ENCODE results near the gene CTDSPL. TPM values are rescaled to one million over a fixed set of nuclear protein-coding genes. Genes with fewer than 3 reads are reported as not detected.

Gene CTDSPL
- total RNA-seq, 6 donors from 2014 or later: 35.6 to 78.1 (median 55.5) TPM

- H3K4me1 ChIP-seq: peaks cover 10 to 30% (median 18%) of the 10 kb centered on the region in 4 donors
- H3K27ac ChIP-seq: no peak overlapping the region
- no peak overlapping the region for H3K4me3 ChIP-seq
- ATAC-seq (ENCODE audit: low FRiP score in 2 of 2) (no peak), DNase-seq (no peak)
- no peaks in the 10 kb centered on the region for H3K9me3 ChIP-seq
- peaks cover 0 to 26% (median 10%) of the 10 kb centered on the region in 4 donors for H3K36me3 ChIP-seq
- TF ChIP-seq POLR2A (IDR thresholded peaks at IDR 0.05) (no peak), EP300 (IDR thresholded peaks at IDR 0.05) (no peak), POLR2AphosphoS5 (IDR thresholded peaks at IDR 0.05) (no peak), CTCF (IDR thresholded peaks at IDR 0.05) (no peak)
- no peaks in the 10 kb centered on the region for H3K27me3 ChIP-seq
- WGBS, 2 donors: 94 to 95% methylated on average over 7 of the region's 7 CpGs
Measured at GRCh38 chr3:37984596-37984995, 122.9 kb downstream of the CTDSPL start.

GRCh38 chr3:37985637-37986320 is 124.1 kb downstream of the CTDSPL start:
- no peaks in the 10 kb centered on the region for H3K9me3 ChIP-seq
- H3K4me1 ChIP-seq: peaks cover 10 to 34% (median 19%) of the 10 kb centered on the region in 4 donors
- peaks cover 0 to 24% (median 3%) of the 10 kb centered on the region in 4 donors for H3K36me3 ChIP-seq
- DNase-seq (peak in 1 of 2 donors; percentile 85), ATAC-seq (ENCODE audit: low FRiP score in 2 of 2) (peak in 1 of 2 donors; percentile 9)
- no peak overlapping the region for H3K4me3 ChIP-seq
- whole genome bisulfite sequencing, 2 donors: 71 to 76% methylated on average over 8 of the region's 8 CpGs
- peak overlapping the region; percentile 39 to 86 (median 59) for H3K27ac ChIP-seq
- TF ChIP-seq POLR2AphosphoS5 (IDR thresholded peaks at IDR 0.05) (peak in 1 of 2 donors; percentile 44), POLR2A (IDR thresholded peaks at IDR 0.05) (no peak), CTCF (IDR thresholded peaks at IDR 0.05) (no peak), EP300 (IDR thresholded peaks at IDR 0.05) (no peak)
- H3K27me3 ChIP-seq: no peaks in the 10 kb centered on the region

- peak overlapping the region; percentile 45 to 86 (median 77) for H3K27ac ChIP-seq
- no peak overlapping the region for H3K4me3 ChIP-seq
- TF ChIP-seq CTCF (IDR thresholded peaks at IDR 0.05) (no peak), POLR2AphosphoS5 (IDR thresholded peaks at IDR 0.05) (peak in 1 of 2 donors; percentile 38), POLR2A (IDR thresholded peaks at IDR 0.05) (no peak), EP300 (IDR thresholded peaks at IDR 0.05) (peak in 1 of 4 donors; percentile 30)
- peaks cover 0 to 16% (median 2%) of the 10 kb centered on the region in 4 donors for H3K36me3 ChIP-seq
- H3K27me3 ChIP-seq: no peaks in the 10 kb centered on the region
- DNase-seq (peak in 1 of 2 donors; percentile 92), ATAC-seq (ENCODE audit: low FRiP score in 2 of 2) (peak; percentile 57 to 89)
- 64 to 78% methylated on average over 6 to 12 of the region's 12 CpGs for WGBS, 2 donors
- no peaks in the 10 kb centered on the region for H3K9me3 ChIP-seq
- H3K4me1 ChIP-seq: peaks cover 10 to 36% (median 20%) of the 10 kb centered on the region in 4 donors
Measured at GRCh38 chr3:37986479-37987314, 125.0 kb downstream of the CTDSPL start.

GRCh38 chr3:37987315-37987697 is 125.6 kb downstream of the CTDSPL start:
- DNase-seq: no peak

More at GRCh38 chr3:37987315-37987697, 125.6 kb downstream of the CTDSPL start:
- H3K36me3 ChIP-seq: peaks cover 0 to 11% (median 0%) of the 10 kb centered on the region in 4 donors
- H3K4me1 ChIP-seq: peaks cover 10 to 36% (median 22%) of the 10 kb centered on the region in 4 donors
- TF ChIP-seq POLR2AphosphoS5 (IDR thresholded peaks at IDR 0.05): no peak
- no peak for TF ChIP-seq CTCF (IDR thresholded peaks at IDR 0.05)
- no peak for TF ChIP-seq EP300 (IDR thresholded peaks at IDR 0.05)
- TF ChIP-seq POLR2A (IDR thresholded peaks at IDR 0.05): no peak
- peak overlapping the region; percentile 45 to 86 (median 77) for H3K27ac ChIP-seq
- no peak for ATAC-seq (ENCODE audit: low FRiP score in 2 of 2)
- no peaks in the 10 kb centered on the region for H3K9me3 ChIP-seq
- 68% methylated on average over 2 of the region's 2 CpGs; no CpG with 5 or more reads in 1 of the 2 donors for WGBS, 2 donors
- H3K27me3 ChIP-seq: no peaks in the 10 kb centered on the region
- H3K4me3 ChIP-seq: no peak overlapping the region
